AG08396 (cell line): ENCODE measurements around the gene CC2D1A.
A peak's percentile ranks its signal among the peaks of the same experiment; 100 is the strongest.

ENCODE experiments used
- DNase-seq: peaks from one replicate; pipeline ENCODE4 v3.0.0; 2012; ENCODE audit warnings: low spot score, mixed read lengths

The CC2D1A gene

GRCh38 chr19:13877303-13877702 lies 28.7 kb upstream of the CC2D1A start:
- no peak for DNase-seq

GRCh38 chr19:13880059-13881043 lies 25.6 kb upstream of the CC2D1A start:
- peak; percentile 98 for DNase-seq

- DNase-seq, result no peak
Measured at GRCh38 chr19:13881251-13881691, 24.7 kb upstream of the CC2D1A start.

- DNase-seq, result peak; percentile 43
Measured at GRCh38 chr19:13881692-13882418, 24.1 kb upstream of the CC2D1A start.

- no peak for DNase-seq
Measured at GRCh38 chr19:13882419-13882795, 23.6 kb upstream of the CC2D1A start.

- no peak for DNase-seq
Measured at GRCh38 chr19:13882836-13883235, 23.2 kb upstream of the CC2D1A start.

GRCh38 chr19:13883516-13884064 lies 22.4 kb upstream of the CC2D1A start:
- no peak for DNase-seq

- no peak for DNase-seq
Measured at GRCh38 chr19:13884726-13885591, 21.0 kb upstream of the CC2D1A start.

- DNase-seq, result no peak
Measured at GRCh38 chr19:13885826-13886365, 20.1 kb upstream of the CC2D1A start.

GRCh38 chr19:13887018-13887436 lies 19.0 kb upstream of the CC2D1A start:
- DNase-seq, result no peak

- DNase-seq, result no peak
Measured at GRCh38 chr19:13887517-13887916, 18.5 kb upstream of the CC2D1A start.

- no peak for DNase-seq
Measured at GRCh38 chr19:13888281-13888680, 17.7 kb upstream of the CC2D1A start.

GRCh38 chr19:13890136-13890535 lies 15.9 kb upstream of the CC2D1A start:
- DNase-seq, result no peak

- DNase-seq, result no peak
Measured at GRCh38 chr19:13892870-13893269, 13.1 kb upstream of the CC2D1A start.

GRCh38 chr19:13894552-13894951 lies 11.4 kb upstream of the CC2D1A start:
- DNase-seq, result no peak

GRCh38 chr19:13896227-13896626 lies 9.8 kb upstream of the CC2D1A start:
- no peak for DNase-seq

- DNase-seq, result no peak
Measured at GRCh38 chr19:13899393-13899792, 6.6 kb upstream of the CC2D1A start.

GRCh38 chr19:13899912-13900584 lies 6.0 kb upstream of the CC2D1A start:
- no peak for DNase-seq

GRCh38 chr19:13902993-13903555 lies 2.9 kb upstream of the CC2D1A start:
- DNase-seq, result no peak

- DNase-seq, result no peak
Measured at GRCh38 chr19:13906521-13906904, 512 bp downstream of the CC2D1A start.

- no peak for DNase-seq
Measured at GRCh38 chr19:13906910-13907309, 909 bp downstream of the CC2D1A start.
